Measurements from ENCODE around the gene DPM2.
A peak's percentile ranks its signal among the peaks of the same experiment; 100 is the strongest.

The DPM2 gene

GRCh38 chr9:127981559-127982121 is 44.0 kb upstream of the DPM2 start:
- TF ChIP-seq MAX (IDR thresholded peaks at IDR 0.05) (no peak), TEAD4 (IDR thresholded peaks at IDR 0.05) (no peak), TAF1 (IDR thresholded peaks at IDR 0.05; ENCODE audit: low read depth) (no peak), NFIC (IDR thresholded peaks at IDR 0.05) (no peak), CEBPB (IDR thresholded peaks at IDR 0.05) (no peak), YY1 (IDR thresholded peaks at IDR 0.05; ENCODE audit: low read depth) (no peak), TCF12 (IDR thresholded peaks at IDR 0.05; ENCODE audit: low read depth) (no peak; the same call in 1 of the 2 replicates), RAD21 (IDR thresholded peaks at IDR 0.05; ENCODE audit: low read depth) (no peak), CREB1 (IDR thresholded peaks at IDR 0.05; ENCODE audit: low read depth) (no peak), ZBTB7A (IDR thresholded peaks at IDR 0.05; ENCODE audit: low read depth) (no peak)

- TF ChIP-seq CREB1 (IDR thresholded peaks at IDR 0.05; ENCODE audit: low read depth), result no peak
- no peak for TF ChIP-seq FOXM1 (IDR thresholded peaks at IDR 0.05; ENCODE audit: borderline replicate concordance, low read depth)
- TF ChIP-seq NFIC (IDR thresholded peaks at IDR 0.05), result no peak
- no peak for TF ChIP-seq CEBPB (IDR thresholded peaks at IDR 0.05)
- TF ChIP-seq TAF1 (IDR thresholded peaks at IDR 0.05; ENCODE audit: low read depth), result peak; percentile 53; the same call in 1 of the 2 replicates
- TF ChIP-seq ZBTB7A (IDR thresholded peaks at IDR 0.05; ENCODE audit: low read depth), result 0 out of 2 replicates have a peak, but pooled peaks have one; percentile 4
- no peak for TF ChIP-seq MAX (IDR thresholded peaks at IDR 0.05)
- TF ChIP-seq TEAD4 (IDR thresholded peaks at IDR 0.05), result no peak
- TF ChIP-seq TCF12 (IDR thresholded peaks at IDR 0.05; ENCODE audit: low read depth), result no peak; the same call in 1 of the 2 replicates
- no peak for TF ChIP-seq EGR1 (IDR thresholded peaks at IDR 0.05)
- TF ChIP-seq USF1 (IDR thresholded peaks at IDR 0.05), result no peak
- no peak for TF ChIP-seq EP300 (IDR thresholded peaks at IDR 0.05; ENCODE audit: borderline replicate concordance)
- no peak for TF ChIP-seq RAD21 (IDR thresholded peaks at IDR 0.05; ENCODE audit: low read depth)
- no peak for TF ChIP-seq YY1 (IDR thresholded peaks at IDR 0.05; ENCODE audit: low read depth)
- TF ChIP-seq REST (IDR thresholded peaks at IDR 0.05; ENCODE audit: low read depth), result no peak
Observed at GRCh38 chr9:127980706-127981558, 43.3 kb upstream of the DPM2 start, which contains the start of gene EEIG1. TSS of gene EEIG1 (minus strand) at chr9:127980989. CDS start at chr9:127980137, 852 bp downstream.

GRCh38 chr9:127980060-127980705 is 42.5 kb upstream of the DPM2 start:
- TF ChIP-seq USF1 (IDR thresholded peaks at IDR 0.05), result no peak
- no peak for TF ChIP-seq EP300 (IDR thresholded peaks at IDR 0.05; ENCODE audit: borderline replicate concordance)
- no peak for TF ChIP-seq YY1 (IDR thresholded peaks at IDR 0.05; ENCODE audit: low read depth)
- TF ChIP-seq ZBTB7A (IDR thresholded peaks at IDR 0.05; ENCODE audit: low read depth), result no peak
- no peak for TF ChIP-seq RAD21 (IDR thresholded peaks at IDR 0.05; ENCODE audit: low read depth)
- peak; percentile 92 for TF ChIP-seq EGR1 (IDR thresholded peaks at IDR 0.05)
- TF ChIP-seq TEAD4 (IDR thresholded peaks at IDR 0.05), result no peak
- TF ChIP-seq FOXM1 (IDR thresholded peaks at IDR 0.05; ENCODE audit: borderline replicate concordance, low read depth), result no peak
- no peak for TF ChIP-seq CEBPB (IDR thresholded peaks at IDR 0.05)
- no peak for TF ChIP-seq CREB1 (IDR thresholded peaks at IDR 0.05; ENCODE audit: low read depth)
- peak; percentile 10; the same call in 1 of the 2 replicates for TF ChIP-seq NFIC (IDR thresholded peaks at IDR 0.05)
- no peak for TF ChIP-seq MAX (IDR thresholded peaks at IDR 0.05)

- TF ChIP-seq EP300 (IDR thresholded peaks at IDR 0.05; ENCODE audit: borderline replicate concordance) (no peak), NFIC (IDR thresholded peaks at IDR 0.05) (peak; percentile 93), CEBPB (IDR thresholded peaks at IDR 0.05) (0 out of 2 replicates have a peak, but pooled peaks have one; percentile 4)
Observed at GRCh38 chr9:127979333-127980059, 41.8 kb upstream of the DPM2 start.

- TF ChIP-seq CEBPB (IDR thresholded peaks at IDR 0.05) (no peak), EGR1 (IDR thresholded peaks at IDR 0.05) (no peak), EP300 (IDR thresholded peaks at IDR 0.05; ENCODE audit: borderline replicate concordance) (no peak)
Observed at GRCh38 chr9:127979015-127979332, 41.3 kb upstream of the DPM2 start.
